ENCODE measurements around the gene PEX14. TPM values are rescaled to one million over a fixed set of nuclear protein-coding genes. Genes with fewer than 3 reads are reported as not detected.
A peak's percentile ranks its signal among the peaks of the same experiment; 100 is the strongest.

PEX14 gene
- polyA plus RNA-seq, 1 donor from 2014 or later, result 13.5 TPM

- Histone ChIP-seq H4K20me1 (ENCODE audit: insufficient read depth) (no peaks in the 10 kb centered on the region), H3K9me2 (ENCODE audit: insufficient read depth, low read length) (no peaks in the 10 kb centered on the region), H3K27ac (ENCODE audit: low read length) (no peak overlapping the region), H3K9me3 (ENCODE audit: low read length) (no peaks in the 10 kb centered on the region), H3K79me2 (replicated peaks; ENCODE audit: insufficient read depth, low read length) (no peaks in the 10 kb centered on the region), H3K4me3 (ENCODE audit: low read length) (no peak overlapping the region), H3F3A (ENCODE audit: insufficient read depth, low read length, poor library complexity, severe bottlenecking) (no peaks in the 10 kb centered on the region), H3K9ac (ENCODE audit: low read length) (no peak overlapping the region), H2AFZ (ENCODE audit: low read depth, low read length) (no peak overlapping the region), H3K36me3 (ENCODE audit: insufficient read depth, low read length) (no peaks in the 10 kb centered on the region), H3K4me2 (ENCODE audit: low read length) (no peak overlapping the region), H3K27me3 (ENCODE audit: insufficient read depth, low read depth, low read length) (no peaks in the 10 kb centered on the region)
- TF ChIP-seq POLR2AphosphoS5 (IDR thresholded peaks at IDR 0.05), result no peak
- TF ChIP-seq SMC3 (conservative IDR thresholded peaks at IDR 0.05; ENCODE audit: poor library complexity), result no peak
- TF ChIP-seq TAF1 (IDR thresholded peaks at IDR 0.05; ENCODE audit: low read depth), result no peak
- TF ChIP-seq EZH2 (IDR thresholded peaks at IDR 0.05; ENCODE audit: borderline replicate concordance, insufficient read depth, low read length, poor library complexity, severe bottlenecking), result no peak
- no peak for TF ChIP-seq MXI1 (conservative IDR thresholded peaks at IDR 0.05; ENCODE audit: poor library complexity, severe bottlenecking)
- no peak for TF ChIP-seq RAD21 (conservative IDR thresholded peaks at IDR 0.05)
- no peak for TF ChIP-seq CTCF (IDR thresholded peaks at IDR 0.05; ENCODE audit: poor library complexity, severe bottlenecking)
- TF ChIP-seq, protein P1, sequence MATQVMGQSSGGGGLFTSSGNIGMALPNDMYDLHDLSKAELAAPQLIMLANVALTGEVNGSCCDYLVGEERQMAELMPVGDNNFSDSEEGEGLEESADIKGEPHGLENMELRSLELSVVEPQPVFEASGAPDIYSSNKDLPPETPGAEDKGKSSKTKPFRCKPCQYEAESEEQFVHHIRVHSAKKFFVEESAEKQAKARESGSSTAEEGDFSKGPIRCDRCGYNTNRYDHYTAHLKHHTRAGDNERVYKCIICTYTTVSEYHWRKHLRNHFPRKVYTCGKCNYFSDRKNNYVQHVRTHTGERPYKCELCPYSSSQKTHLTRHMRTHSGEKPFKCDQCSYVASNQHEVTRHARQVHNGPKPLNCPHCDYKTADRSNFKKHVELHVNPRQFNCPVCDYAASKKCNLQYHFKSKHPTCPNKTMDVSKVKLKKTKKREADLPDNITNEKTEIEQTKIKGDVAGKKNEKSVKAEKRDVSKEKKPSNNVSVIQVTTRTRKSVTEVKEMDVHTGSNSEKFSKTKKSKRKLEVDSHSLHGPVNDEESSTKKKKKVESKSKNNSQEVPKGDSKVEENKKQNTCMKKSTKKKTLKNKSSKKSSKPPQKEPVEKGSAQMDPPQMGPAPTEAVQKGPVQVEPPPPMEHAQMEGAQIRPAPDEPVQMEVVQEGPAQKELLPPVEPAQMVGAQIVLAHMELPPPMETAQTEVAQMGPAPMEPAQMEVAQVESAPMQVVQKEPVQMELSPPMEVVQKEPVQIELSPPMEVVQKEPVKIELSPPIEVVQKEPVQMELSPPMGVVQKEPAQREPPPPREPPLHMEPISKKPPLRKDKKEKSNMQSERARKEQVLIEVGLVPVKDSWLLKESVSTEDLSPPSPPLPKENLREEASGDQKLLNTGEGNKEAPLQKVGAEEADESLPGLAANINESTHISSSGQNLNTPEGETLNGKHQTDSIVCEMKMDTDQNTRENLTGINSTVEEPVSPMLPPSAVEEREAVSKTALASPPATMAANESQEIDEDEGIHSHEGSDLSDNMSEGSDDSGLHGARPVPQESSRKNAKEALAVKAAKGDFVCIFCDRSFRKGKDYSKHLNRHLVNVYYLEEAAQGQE (IDR thresholded peaks at IDR 0.05; ENCODE audit: borderline replicate concordance), result no peak
- no peak for TF ChIP-seq EP300 (conservative IDR thresholded peaks at IDR 0.05; ENCODE audit: poor library complexity, severe bottlenecking)
These were observed 19.6 kb downstream of the PEX14 start for GRCh38 chr1:10494418-10494753.

- no peaks in the 10 kb centered on the region for H3K36me3 ChIP-seq (ENCODE audit: insufficient read depth, low read length)
- no peak overlapping the region for H3K4me2 ChIP-seq (ENCODE audit: low read length)
- H3F3A ChIP-seq (ENCODE audit: insufficient read depth, low read length, poor library complexity, severe bottlenecking), result no peaks in the 10 kb centered on the region
- H3K79me2 ChIP-seq (replicated peaks; ENCODE audit: insufficient read depth, low read length), result no peaks in the 10 kb centered on the region
- H3K27me3 ChIP-seq (ENCODE audit: insufficient read depth, low read depth, low read length), result no peaks in the 10 kb centered on the region
- no peaks in the 10 kb centered on the region for H4K20me1 ChIP-seq (ENCODE audit: insufficient read depth)
- TF ChIP-seq TAF1 (IDR thresholded peaks at IDR 0.05; ENCODE audit: low read depth) (no peak), RAD21 (conservative IDR thresholded peaks at IDR 0.05) (peak; percentile 82), EZH2 (IDR thresholded peaks at IDR 0.05; ENCODE audit: borderline replicate concordance, insufficient read depth, low read length, poor library complexity, severe bottlenecking) (no peak), SMC3 (conservative IDR thresholded peaks at IDR 0.05; ENCODE audit: poor library complexity) (peak; percentile 75), POLR2AphosphoS5 (IDR thresholded peaks at IDR 0.05) (no peak), EP300 (conservative IDR thresholded peaks at IDR 0.05; ENCODE audit: poor library complexity, severe bottlenecking) (no peak), MXI1 (conservative IDR thresholded peaks at IDR 0.05; ENCODE audit: poor library complexity, severe bottlenecking) (peak; percentile 14), CTCF (IDR thresholded peaks at IDR 0.05; ENCODE audit: poor library complexity, severe bottlenecking) (peak; percentile 94)
- TF ChIP-seq, protein P1 (IDR thresholded peaks at IDR 0.05; ENCODE audit: borderline replicate concordance), result no peak
- no peaks in the 10 kb centered on the region for H3K9me3 ChIP-seq (ENCODE audit: low read length)
- no peaks in the 10 kb centered on the region for H3K9me2 ChIP-seq (ENCODE audit: insufficient read depth, low read length)
- no peak overlapping the region for H3K27ac ChIP-seq (ENCODE audit: low read length)
- no peak overlapping the region for H2AFZ ChIP-seq (ENCODE audit: low read depth, low read length)
- H3K9ac ChIP-seq (ENCODE audit: low read length), result peak overlapping the region; percentile 23
- H3K4me3 ChIP-seq (ENCODE audit: low read length), result peak overlapping the region; percentile 45
These were observed 20.2 kb downstream of the PEX14 start for GRCh38 chr1:10494754-10495474.
